HL-60/S4 treated with phorbol 12-myristate 13-acetate at 8.2 ng/mL for 4 days and 3 days (cell line): ENCODE results near the gene FCMR.
"Not testable (repeated sequence)": the region's sequence is repeated elsewhere in the genome, so short reads cannot be mapped to it uniquely, and the experiment has no call there.

Experiments used
- in situ Hi-C: fragments of 300-500 bp; cut with MboI; formaldehyde crosslinking; loops from 2 replicates; pipeline ENCODE4 v1.15.0; 2022; ENCODE audit warnings: low sequenced_read_pairs

Gene FCMR

GRCh38 chr1:206883876-206884275, 37.9 kb downstream of the FCMR start:
- in situ Hi-C loops: no loop called here

DNA sequence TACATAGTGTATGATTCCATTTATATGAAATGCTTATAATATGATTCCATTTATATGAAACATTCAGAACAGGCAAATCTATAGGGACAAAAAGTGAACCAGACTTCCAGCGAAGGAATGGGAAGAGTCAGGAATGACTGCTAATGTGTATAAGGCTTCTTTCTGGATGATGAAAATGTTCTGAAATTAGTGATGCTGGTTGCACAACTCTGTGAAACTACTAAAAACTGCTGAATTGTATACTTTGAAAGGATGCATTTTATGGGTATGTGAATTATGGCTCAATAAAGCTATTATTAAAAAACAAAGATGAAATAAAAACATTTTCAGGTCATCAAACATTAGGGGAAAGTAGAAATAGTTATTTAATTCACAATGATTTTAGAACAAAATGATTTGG, 38.6 kb downstream of the FCMR start:
- in situ Hi-C loops: no loop called here

- in situ Hi-C loops: no loop called here
These were observed 39.2 kb downstream of the FCMR start for GRCh38 chr1:206882555-206882954.

DNA sequence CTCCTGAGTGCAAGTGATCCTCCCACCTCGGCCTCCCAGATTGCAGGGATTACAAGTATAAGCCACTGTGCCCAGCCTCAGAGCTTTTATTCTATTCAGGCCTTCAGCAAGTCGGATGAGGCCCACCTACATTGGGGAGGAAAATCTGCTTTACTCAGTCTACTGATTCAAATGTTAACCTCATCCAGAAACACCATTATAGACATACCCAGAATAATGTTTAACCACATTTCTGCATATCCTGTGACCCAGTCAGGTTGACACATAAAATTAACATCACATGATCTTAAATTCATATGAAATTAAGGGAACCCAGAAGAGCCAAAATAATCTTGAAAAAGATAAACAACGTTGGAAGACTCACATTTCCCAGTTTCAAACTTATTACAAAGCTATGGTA, 41.4 kb downstream of the FCMR start:
- in situ Hi-C loops: no loop called here

- in situ Hi-C loops: no loop called here
These were observed 43.3 kb downstream of the FCMR start for GRCh38 chr1:206878456-206878855.

- in situ Hi-C loops: no loop called here
These were observed 45.9 kb downstream of the FCMR start for GRCh38 chr1:206875752-206876377.

DNA sequence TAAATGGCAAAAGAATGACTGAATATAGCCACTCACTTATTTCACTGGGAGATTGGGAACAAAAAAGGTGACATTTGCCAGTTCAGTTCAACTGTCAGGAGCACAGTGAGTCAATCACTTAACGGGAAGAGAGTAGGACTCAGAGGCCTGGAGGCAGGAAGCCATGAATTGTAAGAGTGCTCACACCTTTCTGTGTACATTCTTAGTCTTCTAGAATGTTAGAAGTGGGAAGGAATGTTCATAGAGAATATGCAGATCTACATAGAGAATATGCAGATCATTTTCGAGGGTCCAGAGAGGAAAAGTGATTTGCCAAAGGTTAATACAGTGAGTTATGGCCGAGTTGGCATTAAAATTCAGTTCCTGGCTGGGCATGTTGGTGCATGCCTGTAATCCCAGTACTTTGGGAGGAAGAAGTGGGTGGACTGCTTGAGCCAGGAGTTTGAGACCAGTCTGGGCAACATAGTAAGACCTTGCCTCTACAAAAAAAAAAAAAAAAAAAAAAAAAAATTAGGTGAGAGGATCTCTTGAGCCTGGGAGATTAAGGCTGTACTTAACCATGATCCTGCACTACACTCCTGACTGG, 48.0 kb downstream of the FCMR start:
- in situ Hi-C loops: no loop called here

- in situ Hi-C loops: no loop called here
These were observed 49.6 kb downstream of the FCMR start for GRCh38 chr1:206872139-206872538.

GRCh38 chr1:206868264-206868663, 53.5 kb downstream of the FCMR start:
- in situ Hi-C loops: no loop called here

- in situ Hi-C loops: no loop called here
These were observed 54.0 kb downstream of the FCMR start for GRCh38 chr1:206867716-206868115.

GRCh38 chr1:206867239-206867638, 54.5 kb downstream of the FCMR start:
- in situ Hi-C loops: no loop called here

DNA sequence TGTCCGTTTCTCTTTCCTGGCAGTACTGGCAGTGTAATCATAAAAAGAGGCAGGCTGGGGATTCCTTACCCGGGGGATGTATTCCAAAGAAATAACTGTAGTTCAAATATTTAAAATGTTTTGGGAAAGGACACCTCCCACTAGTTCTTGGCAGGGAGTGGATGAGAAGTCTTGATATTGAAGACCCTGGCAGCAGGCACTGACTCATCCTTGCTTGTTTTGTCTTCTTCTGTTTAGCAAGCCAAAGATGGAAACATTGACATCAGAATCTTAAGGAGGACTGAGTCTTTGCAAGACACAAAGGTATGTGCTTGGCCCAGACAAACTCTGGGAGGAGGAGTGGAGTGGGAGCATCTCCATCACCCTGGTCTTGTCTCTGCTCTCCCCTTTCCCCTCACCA, 55.7 kb downstream of the FCMR start:
- in situ Hi-C loops: no loop called here

- in situ Hi-C loops: no loop called here
These were observed 56.6 kb downstream of the FCMR start, which contains the start of gene IL20 for GRCh38 chr1:206864939-206865671. TSS of gene IL20 (plus strand) at chr1:206865623. CDS start at chr1:206865853, 230 bp downstream.

DNA sequence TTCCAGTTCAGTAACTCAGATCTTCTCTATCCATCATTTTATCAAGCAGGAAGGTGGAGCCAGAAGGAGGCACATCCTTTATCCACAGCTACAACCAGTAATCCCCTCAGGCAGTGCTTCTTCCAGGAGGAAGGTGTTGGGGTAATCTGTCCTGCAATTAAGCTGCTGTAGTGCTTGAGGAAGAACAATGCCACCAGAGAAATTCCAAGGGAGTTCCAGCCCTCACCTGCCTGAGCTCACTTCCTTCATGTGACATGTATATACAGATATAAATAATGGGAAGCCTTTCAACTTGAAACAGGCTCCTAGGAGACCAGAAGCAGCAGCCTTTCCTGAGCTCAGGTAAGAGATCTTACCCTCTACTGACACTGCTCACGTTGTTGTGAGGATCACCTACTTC, 58.5 kb downstream of the FCMR start:
- in situ Hi-C loops: no loop called here

GRCh38 chr1:206860165-206860564, 61.6 kb downstream of the FCMR start:
- in situ Hi-C loops: no loop called here

- in situ Hi-C loops: no loop called here
These were observed 62.6 kb downstream of the FCMR start for GRCh38 chr1:206859082-206859521.

DNA sequence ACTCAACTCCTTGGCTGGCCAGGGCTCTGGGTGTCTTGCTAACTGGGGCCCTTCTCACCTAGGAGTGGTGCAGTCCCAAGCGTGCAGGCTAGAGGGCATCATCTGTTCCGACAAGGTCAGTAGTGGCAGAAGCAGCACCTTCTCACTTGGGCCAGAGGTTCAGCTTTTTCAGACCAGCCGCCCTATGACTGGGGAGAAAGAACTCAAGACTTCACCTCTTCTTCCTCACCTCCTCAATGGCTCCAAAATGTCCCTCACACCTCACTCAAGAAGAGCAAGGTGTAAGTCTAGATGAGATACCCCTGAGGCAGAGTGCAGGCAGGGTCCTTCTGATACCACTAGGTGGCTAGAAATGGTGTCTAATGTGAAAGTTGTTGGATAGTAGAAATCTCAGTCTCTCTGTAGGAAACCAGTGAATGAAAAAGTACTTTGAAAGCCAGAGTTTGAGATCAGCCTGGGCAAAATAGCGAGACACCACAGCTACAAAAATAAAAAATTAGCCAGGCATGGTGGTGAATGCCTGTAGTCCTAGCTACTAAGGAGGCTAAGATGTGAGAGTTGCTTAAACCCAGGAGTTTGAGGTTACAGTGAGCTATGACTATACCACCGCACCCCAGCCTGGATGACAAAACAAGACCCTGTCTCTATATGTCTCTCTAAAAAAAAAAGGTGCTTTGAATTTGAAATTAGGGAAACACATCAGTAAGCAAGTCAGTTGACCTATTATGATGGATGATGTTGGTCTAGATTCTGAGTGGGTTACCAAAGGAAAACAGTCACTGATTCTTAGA, 64.9 kb downstream of the FCMR start:
- in situ Hi-C loops: no loop called here

GRCh38 chr1:206855859-206856258, 65.9 kb downstream of the FCMR start:
- in situ Hi-C loops: no loop called here

DNA sequence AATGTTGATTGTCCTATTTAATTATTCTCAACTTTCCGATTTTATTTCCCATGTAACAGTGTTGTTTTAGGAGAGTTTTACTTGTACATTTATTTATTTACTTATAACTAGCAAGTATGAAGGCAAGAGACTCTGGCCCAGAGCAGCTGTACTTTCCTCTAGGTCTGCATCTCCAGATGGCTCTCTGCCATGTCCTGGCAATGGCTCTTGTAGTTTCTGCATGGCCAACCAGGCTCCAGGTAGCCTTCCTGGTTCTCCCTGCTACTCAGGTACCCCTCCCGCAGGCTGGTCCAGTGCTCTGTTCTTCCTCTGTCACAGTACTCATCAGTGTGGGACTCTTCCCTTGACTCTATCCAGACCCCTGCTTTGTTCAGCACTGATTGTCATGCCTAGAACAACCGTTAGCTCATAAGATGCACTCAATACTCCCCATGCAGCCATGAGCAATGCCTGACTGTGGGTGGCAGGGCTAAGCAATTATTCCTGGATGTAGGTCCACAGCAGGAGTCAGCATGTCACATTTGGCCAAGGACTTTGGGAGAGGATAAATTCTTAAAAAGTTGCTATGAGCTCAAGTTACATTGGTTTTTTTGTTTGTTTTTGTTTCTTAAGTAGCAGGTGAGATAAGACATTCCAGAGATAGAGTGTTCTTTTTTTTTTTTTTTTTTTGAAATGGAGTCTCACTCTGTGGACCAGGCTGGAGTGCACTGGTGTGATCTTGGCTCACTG, 67.2 kb downstream of the FCMR start:
- in situ Hi-C loops: no loop called here

DNA sequence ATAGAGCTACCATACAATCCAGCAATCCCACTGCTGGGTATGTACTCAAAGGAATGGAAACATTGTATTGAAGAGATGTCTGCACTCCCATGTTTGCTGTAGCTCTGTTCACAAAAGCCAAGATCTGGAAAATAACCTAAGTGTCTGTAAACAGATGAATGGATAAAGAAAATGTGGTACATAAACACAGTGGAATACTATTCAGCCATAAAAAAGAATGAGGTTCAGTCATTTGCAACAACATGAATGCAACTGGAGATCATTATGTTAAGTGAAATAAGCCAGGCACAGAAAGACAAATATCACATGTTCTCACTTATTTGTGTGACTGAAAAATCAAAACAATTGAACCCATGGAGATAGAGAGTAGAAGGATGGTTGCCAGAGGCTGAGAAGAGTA, 68.0 kb downstream of the FCMR start:
- in situ Hi-C loops: not testable (repeated sequence)
